Germinal center (tissue), 1 donor: ENCODE data around the gene SDS.

Source experiments
- DNase-seq: peaks from one replicate; pipeline ENCODE4 v3.0.0; 2012; ENCODE audit warnings: mixed read lengths, low spot score

SDS gene

GRCh38 chr12:113424915-113425823 lies 21.5 kb upstream of the SDS start:
- DNase-seq: peak; percentile 53

GRCh38 chr12:113424456-113424855 lies 20.8 kb upstream of the SDS start:
- DNase-seq: no peak

- DNase-seq: no peak
Observed at GRCh38 chr12:113422886-113423669, 19.4 kb upstream of the SDS start.

GRCh38 chr12:113422030-113422885 lies 18.6 kb upstream of the SDS start, which contains the start of gene SDSL:
SDSL (plus strand) TSS chr12:113422380; CDS start chr12:113427983, 5,603 bp downstream.
- peak; percentile 56 for DNase-seq

GRCh38 chr12:113420996-113421595 lies 17.4 kb upstream of the SDS start:
- no peak for DNase-seq

GRCh38 chr12:113418213-113418879 lies 14.7 kb upstream of the SDS start:
- DNase-seq: no peak

GRCh38 chr12:113416091-113416754 lies 12.5 kb upstream of the SDS start:
- no peak for DNase-seq

GRCh38 chr12:113414519-113415038 lies 10.9 kb upstream of the SDS start:
- DNase-seq: no peak

- no peak for DNase-seq
Observed at GRCh38 chr12:113413488-113413939, 9.8 kb upstream of the SDS start.

- DNase-seq: no peak
Observed at GRCh38 chr12:113409462-113410124, 5.9 kb upstream of the SDS start.

GRCh38 chr12:113408756-113409298 lies 5.1 kb upstream of the SDS start:
- no peak for DNase-seq

GRCh38 chr12:113407931-113408600 lies 4.4 kb upstream of the SDS start:
- DNase-seq: no peak

- no peak for DNase-seq
Observed at GRCh38 chr12:113405694-113406093, 2.0 kb upstream of the SDS start.

GRCh38 chr12:113402586-113403260 lies 964 bp downstream of the SDS start:
- no peak for DNase-seq

- DNase-seq: no peak
Observed at GRCh38 chr12:113401066-113402000, 2.4 kb downstream of the SDS start.

- DNase-seq: no peak
Observed at GRCh38 chr12:113400362-113400761, 3.3 kb downstream of the SDS start.

GRCh38 chr12:113399490-113399889 lies 4.2 kb downstream of the SDS start:
- DNase-seq: no peak
